DOHH2 (cell line): ENCODE data around the gene SLC6A1.

Source experiments
- CTCF ChIP-seq: fragments of 200-600 bp; sonication (generic); IDR thresholded peaks from one replicate; pipeline ENCODE4 v1.5.1; 2014; ENCODE audit warnings: antibody characterized with exemption, mild to moderate bottlenecking, low read depth, low read length; ENCODE audit not compliant: poor library complexity, severe bottlenecking
- EZH2phosphoT487 ChIP-seq: fragments of 200-600 bp; sonication (generic); IDR thresholded peaks from 2 replicates; pipeline ENCODE4 v1.6.1; 2017; ENCODE audit warnings: borderline replicate concordance, mild to moderate bottlenecking, antibody characterized with exemption, low read length, moderate library complexity, mixed read lengths

GRCh38 chr3:11004563-11004962 is 12.0 kb downstream of the SLC6A1 start:
- no peak for TF ChIP-seq CTCF
- TF ChIP-seq EZH2phosphoT487, result no peak
